Hematopoietic multipotent progenitor cell treated with erythropoietin and hydrocortisone succinate and interleukin-3 and kit ligand, for 15 days (in vitro differentiated cells): Measurements from ENCODE around the gene RAX.
"Not testable (repeated sequence)": the region's sequence is repeated elsewhere in the genome, so short reads cannot be mapped to it uniquely, and the experiment has no call there.

ENCODE experiments used
- DNase-seq: peaks from one replicate; pipeline ENCODE4 v3.0.0-alpha.2; 2015; ENCODE audit warnings: low spot score

RAX gene

GRCh38 chr18:59272221-59272888, 899 bp downstream of the RAX start:
- DNase-seq: no peak

- DNase-seq: no peak
Measured at GRCh38 chr18:59271606-59272220, 1.5 kb downstream of the RAX start.

- DNase-seq: no peak
Measured at GRCh38 chr18:59270689-59271257, 2.5 kb downstream of the RAX start.

- no peak for DNase-seq
Measured at GRCh38 chr18:59269563-59270119, 3.6 kb downstream of the RAX start.

- no peak for DNase-seq
Measured at GRCh38 chr18:59268721-59269562, 4.3 kb downstream of the RAX start.

- no peak for DNase-seq
Measured at GRCh38 chr18:59268127-59268720, 5.0 kb downstream of the RAX start.

GRCh38 chr18:59267503-59268126, 5.6 kb downstream of the RAX start:
- DNase-seq: no peak

GRCh38 chr18:59266886-59267502, 6.3 kb downstream of the RAX start:
- no peak for DNase-seq

GRCh38 chr18:59266459-59266858, 6.8 kb downstream of the RAX start:
- no peak for DNase-seq

- no peak for DNase-seq
Measured at GRCh38 chr18:59265974-59266369, 7.3 kb downstream of the RAX start.

GRCh38 chr18:59265246-59265973, 7.8 kb downstream of the RAX start:
- DNase-seq: no peak

GRCh38 chr18:59264651-59265245, 8.5 kb downstream of the RAX start:
- DNase-seq: no peak

- no peak for DNase-seq
Measured at GRCh38 chr18:59264121-59264571, 9.1 kb downstream of the RAX start.

GRCh38 chr18:59263661-59264060, 9.6 kb downstream of the RAX start:
- DNase-seq: no peak

GRCh38 chr18:59262243-59262642, 11.0 kb downstream of the RAX start:
- not testable (repeated sequence) for DNase-seq

- DNase-seq: not testable (repeated sequence)
Measured at GRCh38 chr18:59261842-59262241, 11.4 kb downstream of the RAX start.

GRCh38 chr18:59255491-59255890, 17.8 kb downstream of the RAX start:
- not testable (repeated sequence) for DNase-seq

GRCh38 chr18:59249199-59249774, 24.0 kb downstream of the RAX start:
- DNase-seq: peak; percentile 8

- no peak for DNase-seq
Measured at GRCh38 chr18:59246796-59247195, 26.5 kb downstream of the RAX start.
